Measurements from ENCODE around the gene FRMD6.

GRCh38 chr14:51651388-51652167, at the start of gene FRMD6:
- TF ChIP-seq CTCF (IDR thresholded peaks at IDR 0.05), result peak; percentile 68 to 84 (median 79)
- TF ChIP-seq POLR2A (IDR thresholded peaks at IDR 0.05), result peak; percentile 70
